GM23338 (cell line): ENCODE results near the gene PRRX1. TPM values are rescaled to one million over a fixed set of nuclear protein-coding genes. Genes with fewer than 3 reads are reported as not detected.

Source experiments
- ATAC-seq: fragments of 200-7000 bp; cut with Tn5 transposase; 3 replicates; pipeline ENCODE4 v1.9.1; 2020
- DNase-seq: peaks from one replicate; pipeline ENCODE4 v3.0.0-alpha.2; 2015; ENCODE audit warnings: low spot score
- H2AFZ ChIP-seq: fragments of 200-600 bp; sonication (generic); 2 replicates; pipeline ENCODE4 v1.8.0; 2016; ENCODE audit warnings: antibody characterized with exemption, mild to moderate bottlenecking, moderate library complexity
- H3F3A ChIP-seq: fragments of 200-600 bp; sonication (generic); replicated peaks from 2 replicates; pipeline ENCODE4 v1.8.0; 2017; ENCODE audit warnings: antibody characterized with exemption, mixed run types, low read depth
- H3K27ac ChIP-seq: fragments of 200-600 bp; sonication (generic); 2 replicates; pipeline ENCODE4 v1.6.1; 2016; ENCODE audit warnings: low read depth
- H3K27me3 ChIP-seq: fragments of 200-600 bp; sonication (generic); 2 replicates; pipeline ENCODE4 v1.8.0; 2016; ENCODE audit warnings: mild to moderate bottlenecking, mixed run types, moderate library complexity; ENCODE audit not compliant: insufficient read depth
- H3K36me3 ChIP-seq: fragments of 200-600 bp; sonication (generic); 2 replicates; pipeline ENCODE4 v1.8.0; 2016; ENCODE audit warnings: mild to moderate bottlenecking; ENCODE audit not compliant: insufficient read depth
- H3K4me1 ChIP-seq: fragments of 200-600 bp; sonication (generic); 2 replicates; pipeline ENCODE4 v1.8.0; 2016; ENCODE audit warnings: mild to moderate bottlenecking, moderate library complexity; ENCODE audit not compliant: insufficient read depth
- H3K4me2 ChIP-seq: fragments of 200-600 bp; sonication (generic); 2 replicates; pipeline ENCODE4 v1.7.1; 2017; ENCODE audit warnings: mixed run types
- H3K4me3 ChIP-seq: fragments of 200-600 bp; sonication (generic); 2 replicates; pipeline ENCODE4 v1.6.1; 2016; ENCODE audit warnings: mixed run types
- H3K79me2 ChIP-seq: fragments of 200-600 bp; sonication (generic); replicated peaks from 2 replicates; pipeline ENCODE4 v1.8.0; 2017; ENCODE audit warnings: mild to moderate bottlenecking; ENCODE audit not compliant: insufficient read depth
- H3K9me2 ChIP-seq: fragments of 200-600 bp; sonication (generic); 2 replicates; pipeline ENCODE4 v1.8.0; 2017; ENCODE audit not compliant: insufficient read depth
- H4K20me1 ChIP-seq: fragments of 200-600 bp; sonication (generic); replicated peaks from 2 replicates; pipeline ENCODE4 v1.8.0; 2017; ENCODE audit warnings: mild to moderate bottlenecking; ENCODE audit not compliant: insufficient read depth
- H3K27ac Mint-ChIP-seq: 2 replicates; pipeline ENCODE4 v1.8.0; 2020; ENCODE audit warnings: inconsistent platforms, mild to moderate bottlenecking, moderate library complexity, mixed read lengths
- H3K27me3 Mint-ChIP-seq: 3 replicates; pipeline ENCODE4 v1.8.0; 2022; ENCODE audit warnings: low read depth, mild to moderate bottlenecking, moderate library complexity, mixed read lengths, inconsistent platforms; ENCODE audit not compliant: insufficient read depth, poor library complexity
- H3K36me3 Mint-ChIP-seq: 3 replicates; pipeline ENCODE4 v1.8.0; 2021; ENCODE audit warnings: low read depth, mild to moderate bottlenecking, inconsistent platforms, moderate library complexity, mixed read lengths
- H3K4me1 Mint-ChIP-seq: 3 replicates; pipeline ENCODE4 v1.8.0; 2020; ENCODE audit warnings: mild to moderate bottlenecking, inconsistent platforms, mixed read lengths
- H3K4me3 Mint-ChIP-seq: 3 replicates; pipeline ENCODE4 v1.8.0; 2021; ENCODE audit warnings: moderate library complexity, mild to moderate bottlenecking, inconsistent platforms, mixed read lengths
- H3K9me3 Mint-ChIP-seq: 3 replicates; pipeline ENCODE4 v1.8.0; 2020; ENCODE audit warnings: moderate library complexity, mild to moderate bottlenecking, inconsistent platforms, mixed read lengths
- CREB1 ChIP-seq: fragments of 250-450 bp; sonication (Bioruptor Pico); IDR thresholded peaks from 2 replicates; pipeline ENCODE4 v1.5.0; 2020; ENCODE audit warnings: low read depth, mild to moderate bottlenecking, moderate library complexity
- ETS1 ChIP-seq: IDR thresholded peaks from 2 replicates; pipeline ENCODE4 v1.6.1; 2016; ENCODE audit warnings: antibody characterized with exemption
- EZH2 ChIP-seq: fragments of 200-600 bp; sonication (generic); IDR thresholded peaks from one replicate; pipeline ENCODE4 v1.8.0; 2017; ENCODE audit warnings: antibody characterized with exemption, mild to moderate bottlenecking, low read depth; ENCODE audit not compliant: unreplicated experiment
- JUNB ChIP-seq: IDR thresholded peaks from one replicate; pipeline ENCODE4 v1.6.1; 2016; ENCODE audit warnings: antibody characterized with exemption; ENCODE audit not compliant: unreplicated experiment
- NANOG ChIP-seq: IDR thresholded peaks from 2 replicates; pipeline ENCODE4 v1.6.1; 2016; ENCODE audit warnings: antibody characterized with exemption, borderline replicate concordance
- POLR2AphosphoS5 ChIP-seq: IDR thresholded peaks from 2 replicates; pipeline ENCODE4 v1.6.1; 2016; ENCODE audit warnings: antibody characterized with exemption, low read depth
- REST ChIP-seq: IDR thresholded peaks from one replicate; pipeline ENCODE4 v1.6.1; 2018; ENCODE audit warnings: antibody characterized with exemption; ENCODE audit not compliant: unreplicated experiment
- STAT1 ChIP-seq: IDR thresholded peaks from one replicate; pipeline ENCODE4 v1.6.1; 2016; ENCODE audit warnings: antibody characterized with exemption; ENCODE audit not compliant: unreplicated experiment
- ZNF114 ChIP-seq: fragments of 250-450 bp; sonication (Bioruptor Pico); IDR thresholded peaks from 2 replicates; pipeline ENCODE4 v1.5.0; 2020; ENCODE audit warnings: mild to moderate bottlenecking, moderate library complexity
- ZNF331 ChIP-seq: fragments of 250-450 bp; sonication (Bioruptor Pico); IDR thresholded peaks from 2 replicates; pipeline ENCODE4 v1.5.0; 2020; ENCODE audit warnings: low read depth, mild to moderate bottlenecking, moderate library complexity
- polyA plus RNA-seq: library from polyadenylated mRNA; unstranded; fragments of >200 nt; fragmentation: Nextera tagmentation; extraction: Ambion mirVana; gene quantifications from 2 replicates; pipeline ENCODE4 v1.2.1, GENCODE V29; 2016
- total RNA-seq: library from RNA; depleted of rRNA; stranded (reverse); fragments of >200 nt; shearing (Covaris generic); gene quantifications from 2 replicates; pipeline ENCODE4 v1.2.3, GENCODE V29; 2014
- TF ChIP-seq, protein P1 (sequence below), 2 experiments: fragments of 200-600 bp in 1 of 2; sonication (generic) in 1 of 2; conservative IDR thresholded peaks; 2 replicates each; pipeline versions ENCODE4 v1.5.1 to v1.6.1; 2016 to 2017; ENCODE audit warnings: antibody characterized with exemption in 2 of 2, low read depth in 2 of 2, mild to moderate bottlenecking in 2 of 2, moderate library complexity in 1 of 2

The PRRX1 gene
- total and polyA plus RNA-seq, 2 experiments from 2014 or later = 0.58 TPM; not detected in 1

- no peaks in the 10 kb centered on the region for H3K4me1 ChIP-seq
- H3K27ac ChIP-seq = no peak overlapping the region
- Mint-ChIP-seq H3K9me3 (no peaks in the 10 kb centered on the region), H3K4me3 (no peak overlapping the region), H3K36me3 (no peaks in the 10 kb centered on the region), H3K4me1 (no peaks in the 10 kb centered on the region), H3K27ac (no peak overlapping the region), H3K27me3 (no peaks in the 10 kb centered on the region)
- H4K20me1 ChIP-seq = no peaks in the 10 kb centered on the region
- H2AFZ ChIP-seq = no peak overlapping the region
- no peaks in the 10 kb centered on the region for H3K9me2 ChIP-seq
- no peaks in the 10 kb centered on the region for H3K36me3 ChIP-seq
- no peaks in the 10 kb centered on the region for H3K79me2 ChIP-seq
- DNase-seq (no peak), ATAC-seq (no peak)
- H3K4me3 ChIP-seq = no peak overlapping the region
- no peaks in the 10 kb centered on the region for H3K27me3 ChIP-seq
- no peak for TF ChIP-seq EZH2
- TF ChIP-seq REST = no peak
- TF ChIP-seq POLR2AphosphoS5 = no peak
- TF ChIP-seq NANOG = no peak
- TF ChIP-seq STAT1 = no peak
- TF ChIP-seq ETS1 = no peak
- no peak for TF ChIP-seq CREB1 (CRISPR knock-in tag)
- TF ChIP-seq JUNB = no peak
- TF ChIP-seq ZNF114 (CRISPR knock-in tag) = no peak
- TF ChIP-seq ZNF331 (CRISPR knock-in tag) = no peak
- TF ChIP-seq, protein P1, sequence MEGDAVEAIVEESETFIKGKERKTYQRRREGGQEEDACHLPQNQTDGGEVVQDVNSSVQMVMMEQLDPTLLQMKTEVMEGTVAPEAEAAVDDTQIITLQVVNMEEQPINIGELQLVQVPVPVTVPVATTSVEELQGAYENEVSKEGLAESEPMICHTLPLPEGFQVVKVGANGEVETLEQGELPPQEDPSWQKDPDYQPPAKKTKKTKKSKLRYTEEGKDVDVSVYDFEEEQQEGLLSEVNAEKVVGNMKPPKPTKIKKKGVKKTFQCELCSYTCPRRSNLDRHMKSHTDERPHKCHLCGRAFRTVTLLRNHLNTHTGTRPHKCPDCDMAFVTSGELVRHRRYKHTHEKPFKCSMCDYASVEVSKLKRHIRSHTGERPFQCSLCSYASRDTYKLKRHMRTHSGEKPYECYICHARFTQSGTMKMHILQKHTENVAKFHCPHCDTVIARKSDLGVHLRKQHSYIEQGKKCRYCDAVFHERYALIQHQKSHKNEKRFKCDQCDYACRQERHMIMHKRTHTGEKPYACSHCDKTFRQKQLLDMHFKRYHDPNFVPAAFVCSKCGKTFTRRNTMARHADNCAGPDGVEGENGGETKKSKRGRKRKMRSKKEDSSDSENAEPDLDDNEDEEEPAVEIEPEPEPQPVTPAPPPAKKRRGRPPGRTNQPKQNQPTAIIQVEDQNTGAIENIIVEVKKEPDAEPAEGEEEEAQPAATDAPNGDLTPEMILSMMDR (conservative IDR thresholded peaks at IDR 0.05; ENCODE audit: low read depth in 2 of 2) = no peak
- H3F3A ChIP-seq = no peaks in the 10 kb centered on the region
- no peak overlapping the region for H3K4me2 ChIP-seq
These were observed 101.3 kb downstream of the PRRX1 start for GRCh38 chr1:170765279-170765678.
